A549 (cell line): ENCODE results near the gene MEF2A. TPM values are rescaled to one million over a fixed set of nuclear protein-coding genes. Genes with fewer than 3 reads are reported as not detected.

Experiments used
- ATAC-seq, 2 experiments: fragments of 200-7000 bp in 1 of 2; fragments of >200 bp in 1 of 2; cut with Nextera tagmentation in 1 of 2; cut with Tn5 transposase in 1 of 2; 3 replicates each; pipeline versions ENCODE4 v1.8.0 to v1.9.1; 2018 to 2020; ENCODE audit warnings: mild to moderate bottlenecking in 1 of 2, moderate library complexity in 1 of 2
- CTCF ChIA-PET: fragments of 300-600 bp; sonication (Branson Sonifier 250); formaldehyde crosslinking; extraction: SDS; loops from one replicate; lab custom pipeline; 2021; ENCODE audit warnings: antibody characterized with exemption, inconsistent platforms; lab: Yijun Ruan, JAX
- POLR2A ChIA-PET: fragments of 350-600 bp; formaldehyde crosslinking; extraction: SDS; loops from one replicate; lab custom pipeline; 2021; ENCODE audit warnings: antibody characterized with exemption, inconsistent platforms; lab: Yijun Ruan, JAX
- DNase-seq, 2 experiments: peaks; one replicate each; pipeline versions ENCODE4 v3.0.0 to v3.0.0-alpha.2; 2011 to 2016; ENCODE audit warnings: low read depth in 1 of 2, low spot score in 1 of 2
- FAIRE-seq: peaks from 2 replicates; lab custom pipeline; 2011; peaks lifted over from hg19 to GRCh38; lab: Jason Lieb, UNC
- H3K27ac ChIP-seq, 2 experiments: fragments of >200 bp; sonication (Bioruptor Twin); formaldehyde crosslinking; 3 replicates each; pipeline ENCODE4 v1.5.1; 2016 to 2017
- H3K4me1 ChIP-seq: fragments of >200 bp; sonication (Bioruptor Twin); formaldehyde crosslinking; 3 replicates; pipeline ENCODE4 v1.6.1; 2016
- H3K4me2 ChIP-seq: fragments of >200 bp; sonication (Bioruptor Twin); formaldehyde crosslinking; 3 replicates; pipeline ENCODE4 v1.6.1; 2016
- H3K4me3 ChIP-seq: fragments of >200 bp; sonication (Bioruptor Twin); formaldehyde crosslinking; 3 replicates; pipeline ENCODE4 v1.5.1; 2016
- H3K9me3 ChIP-seq: fragments of >200 bp; sonication (Bioruptor Twin); formaldehyde crosslinking; 3 replicates; pipeline ENCODE4 v1.6.1; 2016
- ATOH8 ChIP-seq: fragments of 250-450 bp; sonication (Bioruptor Pico); IDR thresholded peaks from 2 replicates; pipeline ENCODE4 v1.5.0; 2020; ENCODE audit warnings: low read depth, mild to moderate bottlenecking, moderate library complexity
- BCL3 ChIP-seq: fragments of >200 bp; sonication (Bioruptor Twin); formaldehyde crosslinking; IDR thresholded peaks from 3 replicates; pipeline ENCODE4 v1.6.1; 2016
- CBX2 ChIP-seq: fragments of 200-600 bp; sonication (generic); IDR thresholded peaks from 2 replicates; pipeline ENCODE4 v1.6.1; 2016; ENCODE audit warnings: low read depth, mild to moderate bottlenecking, borderline replicate concordance
- CHD2 ChIP-seq: fragments of 150-350 bp; IDR thresholded peaks from 2 replicates; pipeline ENCODE4 v1.6.1; 2014; ENCODE audit warnings: low read length; ENCODE audit not compliant: partially characterized antibody
- EHMT2 ChIP-seq: fragments of 200-600 bp; sonication (generic); IDR thresholded peaks from 2 replicates; pipeline ENCODE4 v1.6.1; 2016; ENCODE audit warnings: antibody characterized with exemption, low read depth, mild to moderate bottlenecking, moderate library complexity
- EP300 ChIP-seq, 2 experiments: fragments of >200 bp; sonication (Bioruptor Twin); formaldehyde crosslinking; IDR thresholded peaks; 2 replicates in 1 of 2; 3 replicates in 1 of 2; pipeline ENCODE4 v1.6.1; 2016 to 2017
- FOSB ChIP-seq: fragments of 250-450 bp; sonication (Bioruptor Pico); IDR thresholded peaks from 2 replicates; pipeline ENCODE4 v1.5.0; 2020; ENCODE audit warnings: mild to moderate bottlenecking, moderate library complexity
- HEYL ChIP-seq: fragments of 250-450 bp; sonication (Bioruptor Pico); IDR thresholded peaks from 2 replicates; pipeline ENCODE4 v1.8.0; 2021; ENCODE audit warnings: mild to moderate bottlenecking, moderate library complexity
- HOXB13 ChIP-seq: fragments of 250-450 bp; sonication (Bioruptor Pico); IDR thresholded peaks from 2 replicates; pipeline ENCODE4 v1.5.0; 2020; ENCODE audit warnings: low read depth, mild to moderate bottlenecking, moderate library complexity
- JUNB ChIP-seq: fragments of >200 bp; sonication (Bioruptor Twin); formaldehyde crosslinking; IDR thresholded peaks from 2 replicates; pipeline ENCODE4 v1.6.1; 2016
- KDM5A ChIP-seq: fragments of 200-600 bp; sonication (generic); IDR thresholded peaks from 2 replicates; pipeline ENCODE4 v1.6.1; 2016; ENCODE audit warnings: antibody characterized with exemption, mild to moderate bottlenecking
- MAFK ChIP-seq: fragments of 450-650 bp; IDR thresholded peaks from 2 replicates; pipeline ENCODE4 v1.6.1; 2014; ENCODE audit not compliant: partially characterized antibody
- MAZ ChIP-seq: fragments of 150-350 bp; IDR thresholded peaks from 2 replicates; pipeline ENCODE4 v1.6.1; 2014; ENCODE audit warnings: antibody characterized with exemption, low read depth, low read length, borderline replicate concordance
- MYC ChIP-seq: IDR thresholded peaks from 2 replicates; pipeline ENCODE4 v1.6.1; 2012; ENCODE audit warnings: mild to moderate bottlenecking, inconsistent platforms, low read length, improper control_type of control experiment, borderline replicate concordance
- NPAS2 ChIP-seq: fragments of 250-450 bp; sonication (Bioruptor Pico); IDR thresholded peaks from 2 replicates; pipeline ENCODE4 v1.8.0; 2022; ENCODE audit warnings: mild to moderate bottlenecking, moderate library complexity, borderline replicate concordance
- NR3C1 ChIP-seq: fragments of >200 bp; sonication (Bioruptor Twin); formaldehyde crosslinking; IDR thresholded peaks from 3 replicates; pipeline ENCODE4 v1.6.1; 2017
- POLR2A ChIP-seq: IDR thresholded peaks from 2 replicates; pipeline ENCODE4 v1.6.1; 2012; ENCODE audit warnings: mild to moderate bottlenecking, low read length
- REST ChIP-seq: fragments of 200-600 bp; sonication (generic); IDR thresholded peaks from 2 replicates; pipeline ENCODE4 v1.6.1; 2016; ENCODE audit warnings: antibody characterized with exemption, mild to moderate bottlenecking, moderate library complexity
- TP53 ChIP-seq: fragments of 250-450 bp; sonication (Bioruptor Pico); IDR thresholded peaks from 2 replicates; pipeline ENCODE4 v1.5.0; 2021; ENCODE audit warnings: mild to moderate bottlenecking, moderate library complexity
- USF2 ChIP-seq: fragments of 450-650 bp; IDR thresholded peaks from 2 replicates; pipeline ENCODE4 v1.6.1; 2014; ENCODE audit warnings: antibody characterized with exemption
- WGBS: methylation state at CpG from one replicate; pipeline ENCODE4 v1.1.6; 2017; ENCODE audit errors: missing lambda C conversion rate; 5-methylcytosine and 5-hydroxymethylcytosine counted together
- polyA plus RNA-seq, 4 experiments: library from polyadenylated mRNA; depleted of rRNA in 3 of 4; stranded (reverse); fragments of >200 nt; fragmentation: RNase III in 1 of 4; extraction: RNeasy Plus Mini Kit Qiagen cat#74134 plus additional on column Dnase treatment in 1 of 4; gene quantifications; 2 replicates in 3 of 4; 3 replicates in 1 of 4; pipeline ENCODE4 v1.2.3, GENCODE V29; 2011 to 2017

MEF2A gene
- polyA plus RNA-seq, 2 of the 4 experiments (the other 2 are of a cell fraction) = 15.0 to 43.4 TPM

- Histone ChIP-seq H3K4me2 (no peak overlapping the region), H3K4me1 (no peaks in the 10 kb centered on the region), H3K27ac (no peak overlapping the region), H3K4me3 (no peak overlapping the region), H3K9me3 (no peaks in the 10 kb centered on the region)
- POLR2A ChIA-PET = no interaction called here
- FAIRE-seq (no peak), DNase-seq (no peak), ATAC-seq (no peak)
- CTCF ChIA-PET = no interaction called here
- no peak for TF ChIP-seq FOSB
- TF ChIP-seq NPAS2 = no peak
- TF ChIP-seq TP53 = no peak
- no peak for TF ChIP-seq CBX2
- no peak for TF ChIP-seq USF2
- TF ChIP-seq HOXB13 (CRISPR knock-in tag) = no peak
- TF ChIP-seq MAZ = no peak
- TF ChIP-seq ATOH8 (CRISPR knock-in tag) = no peak
- TF ChIP-seq HEYL (CRISPR knock-in tag) = no peak
- TF ChIP-seq EHMT2 = no peak
- no peak for TF ChIP-seq EP300 (IDR thresholded peaks at IDR 0.05)
- no peak for TF ChIP-seq MAFK
- TF ChIP-seq MYC = no peak
- no peak for TF ChIP-seq POLR2A
- TF ChIP-seq REST = no peak
- TF ChIP-seq NR3C1 = no peak
- no peak for TF ChIP-seq CHD2
- 43% methylated on average over 3 of the region's 3 CpGs for WGBS
Observed at GRCh38 chr15:99558571-99558970, 7.2 kb upstream of the MEF2A start.

- H3K4me2 ChIP-seq = no peak overlapping the region
- H3K9me3 ChIP-seq = no peaks in the 10 kb centered on the region
- 82% methylated on average over 10 of the region's 10 CpGs for WGBS
- no peak for TF ChIP-seq MAZ
- TF ChIP-seq KDM5A = no peak
- TF ChIP-seq BCL3 = no peak
- TF ChIP-seq JUNB = no peak
- no peak for DNase-seq
- no peak overlapping the region for H3K4me3 ChIP-seq
- ChIA-PET CTCF (interaction anchor here (1.2 to 2.2 kb wide), 3 partner anchors 11 to 153 kb away, joined by 3 to 9 read pairs (median 3); no protein-coding TSS in a partner anchor), POLR2A (no interaction called here)
- ATAC-seq = no peak
- H3K27ac ChIP-seq = no peak overlapping the region
- no peak for FAIRE-seq
- H3K4me1 ChIP-seq = peaks cover 4% of the 10 kb centered on the region; the same call in 1 of the 3 replicates
Observed at GRCh38 chr15:99561476-99562230, 4.1 kb upstream of the MEF2A start.
